ENCODE data around the gene PPP2R1B. TPM values are rescaled to one million over a fixed set of nuclear protein-coding genes. Genes with fewer than 3 reads are reported as not detected.

The PPP2R1B gene
- polyA plus RNA-seq, 4 donors = 9.5 to 38.4 (median 14.4) TPM

DNA sequence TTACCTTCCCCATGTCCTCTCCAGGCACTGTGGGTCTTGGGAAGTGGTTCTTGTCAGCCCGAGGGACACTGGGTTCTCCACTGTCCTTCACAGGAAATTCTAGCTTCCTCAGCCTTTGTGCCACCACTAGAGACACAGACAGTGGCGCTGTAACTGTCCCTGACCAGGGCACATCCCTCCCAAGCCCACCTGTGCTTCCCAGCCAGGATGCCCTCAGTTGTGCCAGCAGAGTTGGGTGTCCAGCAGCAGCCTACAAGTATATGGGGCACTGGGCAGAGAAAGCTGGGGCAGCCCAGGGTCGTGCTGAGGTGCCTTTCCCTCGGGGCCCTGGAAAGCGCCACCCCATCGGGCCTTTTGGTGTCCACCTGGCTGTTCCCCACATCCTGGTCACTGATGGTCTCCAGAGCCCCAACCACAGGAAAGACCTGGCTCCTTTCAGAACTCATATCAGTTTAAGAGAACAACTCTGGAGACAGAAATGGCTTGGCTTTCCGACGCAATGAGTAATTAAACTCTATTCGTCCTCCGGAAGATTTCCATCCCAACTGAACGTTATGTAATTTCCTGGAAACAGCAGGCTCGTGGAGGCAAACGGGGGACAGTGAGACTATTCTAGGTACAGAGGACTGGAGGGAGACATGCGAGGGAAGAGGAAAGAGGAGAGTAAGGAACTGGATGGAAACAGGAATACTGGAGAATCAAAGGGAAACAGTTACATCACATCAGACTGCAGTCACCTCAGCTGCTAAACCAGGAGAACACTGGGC lies 28.6 kb downstream of the PPP2R1B start:
- no peak for FAIRE-seq
- peaks cover 0 to 39% (median 0%) of the 10 kb centered on the region in 3 donors for H3K4me1 ChIP-seq (ENCODE audit: control insufficient read depth in 3 of 3, insufficient read depth in 2 of 3, low read depth in 1 of 3, low read length in 2 of 3)
- DNase-seq = no peak
- no peak overlapping the region for H3K4me3 ChIP-seq (ENCODE audit: low read depth in 1 of 3, low read length in 3 of 3)
- no peaks in the 10 kb centered on the region for H3K9me3 ChIP-seq (ENCODE audit: control insufficient read depth in 2 of 2, insufficient read depth in 1 of 2, low read depth in 1 of 2, low read length in 1 of 2)
- peaks cover 0 to 51% (median 5%) of the 10 kb centered on the region in 3 donors for H3K36me3 ChIP-seq (ENCODE audit: control insufficient read depth in 3 of 3, insufficient read depth in 2 of 3, low read depth in 1 of 3, low read length in 3 of 3)
- whole genome bisulfite sequencing, 3 donors = 71 to 82% (median 78%) methylated on average over 14 of the region's 14 CpGs
- no peaks in the 10 kb centered on the region for H3K27me3 ChIP-seq (ENCODE audit: control insufficient read depth in 3 of 3, insufficient read depth in 3 of 3, low read length in 3 of 3)
- H3K27ac ChIP-seq (ENCODE audit: low read depth in 1 of 3, low read length in 2 of 3) = peak overlapping the region in 2 of 3 donors; percentile 9 to 97

- H3K4me1 ChIP-seq (ENCODE audit: control insufficient read depth in 3 of 3, insufficient read depth in 2 of 3, low read depth in 1 of 3, low read length in 2 of 3) = peaks cover 0 to 41% (median 0%) of the 10 kb centered on the region in 3 donors
These were observed 29.4 kb downstream of the PPP2R1B start for GRCh38 chr11:111736621-111737443.

DNA sequence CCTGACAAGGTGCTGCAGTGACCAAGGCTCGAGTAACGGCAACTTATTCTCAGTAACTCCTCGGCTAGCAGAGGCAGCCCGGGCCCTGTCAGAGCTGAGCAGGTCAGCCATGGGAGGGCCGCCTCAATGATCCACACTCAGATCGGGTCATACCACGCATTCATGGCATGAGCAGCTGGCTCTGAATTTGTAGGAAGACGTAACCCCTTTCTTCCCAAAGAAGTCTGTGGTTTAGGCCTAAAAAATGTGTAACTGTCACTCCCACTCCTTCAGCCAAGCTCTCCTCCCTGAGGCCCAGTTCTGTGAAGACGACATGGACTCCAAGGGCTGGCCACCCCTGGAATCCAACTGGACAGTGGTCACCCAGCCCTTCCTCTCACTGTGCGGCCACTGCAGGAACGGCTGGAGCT lies 30.0 kb downstream of the PPP2R1B start:
- peak overlapping the region; percentile 35 to 97 (median 78) for H3K27ac ChIP-seq (ENCODE audit: low read depth in 1 of 3, low read length in 2 of 3)
- DNase-seq (no peak), FAIRE-seq (no peak)
- no peaks in the 10 kb centered on the region for H3K27me3 ChIP-seq (ENCODE audit: control insufficient read depth in 3 of 3, insufficient read depth in 3 of 3, low read length in 3 of 3)
- peaks cover 0 to 44% (median 0%) of the 10 kb centered on the region in 3 donors for H3K4me1 ChIP-seq (ENCODE audit: control insufficient read depth in 3 of 3, insufficient read depth in 2 of 3, low read depth in 1 of 3, low read length in 2 of 3)
- WGBS, 3 donors = 70 to 81% (median 75%) methylated on average over 11 of the region's 11 CpGs
- peaks cover 0 to 60% (median 2%) of the 10 kb centered on the region in 3 donors for H3K36me3 ChIP-seq (ENCODE audit: control insufficient read depth in 3 of 3, insufficient read depth in 2 of 3, low read depth in 1 of 3, low read length in 3 of 3)
- H3K4me3 ChIP-seq (ENCODE audit: low read depth in 1 of 3, low read length in 3 of 3) = no peak overlapping the region
- no peaks in the 10 kb centered on the region for H3K9me3 ChIP-seq (ENCODE audit: control insufficient read depth in 2 of 2, insufficient read depth in 1 of 2, low read depth in 1 of 2, low read length in 1 of 2)

More at GRCh38 chr11:111736621-111737443, 29.4 kb downstream of the PPP2R1B start:
- Histone ChIP-seq H3K4me3 (ENCODE audit: low read depth in 1 of 3, low read length in 3 of 3) (no peak overlapping the region), H3K27me3 (ENCODE audit: control insufficient read depth in 3 of 3, insufficient read depth in 3 of 3, low read length in 3 of 3) (no peaks in the 10 kb centered on the region), H3K9me3 (ENCODE audit: control insufficient read depth in 2 of 2, insufficient read depth in 1 of 2, low read depth in 1 of 2, low read length in 1 of 2) (no peaks in the 10 kb centered on the region), H3K27ac (ENCODE audit: low read depth in 1 of 3, low read length in 2 of 3) (peak overlapping the region; percentile 35 to 97 (median 78)), H3K36me3 (ENCODE audit: control insufficient read depth in 3 of 3, insufficient read depth in 2 of 3, low read depth in 1 of 3, low read length in 3 of 3) (peaks cover 0 to 56% (median 3%) of the 10 kb centered on the region in 3 donors)
- 79 to 87% (median 81%) methylated on average over 15 of the region's 15 CpGs for WGBS, 3 donors
- FAIRE-seq (no peak), DNase-seq (no peak)

- DNase-seq = peak; percentile 40 to 65
- no peak for FAIRE-seq
- peaks cover 0 to 45% (median 0%) of the 10 kb centered on the region in 3 donors for H3K4me1 ChIP-seq (ENCODE audit: control insufficient read depth in 3 of 3, insufficient read depth in 2 of 3, low read depth in 1 of 3, low read length in 2 of 3)
- H3K9me3 ChIP-seq (ENCODE audit: control insufficient read depth in 2 of 2, insufficient read depth in 1 of 2, low read depth in 1 of 2, low read length in 1 of 2) = no peaks in the 10 kb centered on the region
- 51 to 74% (median 72%) methylated on average over 18 to 19 of the region's 19 CpGs for WGBS, 3 donors
- peak overlapping the region in 1 of 3 donors; percentile 12 for H3K4me3 ChIP-seq (ENCODE audit: low read depth in 1 of 3, low read length in 3 of 3)
- peaks cover 0 to 58% (median under 1%) of the 10 kb centered on the region in 3 donors for H3K36me3 ChIP-seq (ENCODE audit: control insufficient read depth in 3 of 3, insufficient read depth in 2 of 3, low read depth in 1 of 3, low read length in 3 of 3)
- no peaks in the 10 kb centered on the region for H3K27me3 ChIP-seq (ENCODE audit: control insufficient read depth in 3 of 3, insufficient read depth in 3 of 3, low read length in 3 of 3)
- peak overlapping the region; percentile 35 to 97 (median 78) for H3K27ac ChIP-seq (ENCODE audit: low read depth in 1 of 3, low read length in 2 of 3)
These were observed 30.7 kb downstream of the PPP2R1B start for GRCh38 chr11:111735262-111736116.

- Histone ChIP-seq H3K4me3 (ENCODE audit: low read depth in 1 of 3, low read length in 3 of 3) (no peak overlapping the region), H3K9me3 (ENCODE audit: control insufficient read depth in 2 of 2, insufficient read depth in 1 of 2, low read depth in 1 of 2, low read length in 1 of 2) (no peaks in the 10 kb centered on the region), H3K36me3 (ENCODE audit: control insufficient read depth in 3 of 3, insufficient read depth in 2 of 3, low read depth in 1 of 3, low read length in 3 of 3) (peaks cover 0 to 58% (median 0%) of the 10 kb centered on the region in 3 donors), H3K4me1 (ENCODE audit: control insufficient read depth in 3 of 3, insufficient read depth in 2 of 3, low read depth in 1 of 3, low read length in 2 of 3) (peaks cover 0 to 49% (median 0%) of the 10 kb centered on the region in 3 donors), H3K27me3 (ENCODE audit: control insufficient read depth in 3 of 3, insufficient read depth in 3 of 3, low read length in 3 of 3) (no peaks in the 10 kb centered on the region), H3K27ac (ENCODE audit: low read depth in 1 of 3, low read length in 2 of 3) (peak overlapping the region; percentile 65 to 90 (median 65))
- WGBS, 3 donors = 59 to 90% (median 77%) methylated on average over 6 of the region's 6 CpGs
- FAIRE-seq (no peak), DNase-seq (no peak)
These were observed 31.3 kb downstream of the PPP2R1B start for GRCh38 chr11:111734954-111735261.

DNA sequence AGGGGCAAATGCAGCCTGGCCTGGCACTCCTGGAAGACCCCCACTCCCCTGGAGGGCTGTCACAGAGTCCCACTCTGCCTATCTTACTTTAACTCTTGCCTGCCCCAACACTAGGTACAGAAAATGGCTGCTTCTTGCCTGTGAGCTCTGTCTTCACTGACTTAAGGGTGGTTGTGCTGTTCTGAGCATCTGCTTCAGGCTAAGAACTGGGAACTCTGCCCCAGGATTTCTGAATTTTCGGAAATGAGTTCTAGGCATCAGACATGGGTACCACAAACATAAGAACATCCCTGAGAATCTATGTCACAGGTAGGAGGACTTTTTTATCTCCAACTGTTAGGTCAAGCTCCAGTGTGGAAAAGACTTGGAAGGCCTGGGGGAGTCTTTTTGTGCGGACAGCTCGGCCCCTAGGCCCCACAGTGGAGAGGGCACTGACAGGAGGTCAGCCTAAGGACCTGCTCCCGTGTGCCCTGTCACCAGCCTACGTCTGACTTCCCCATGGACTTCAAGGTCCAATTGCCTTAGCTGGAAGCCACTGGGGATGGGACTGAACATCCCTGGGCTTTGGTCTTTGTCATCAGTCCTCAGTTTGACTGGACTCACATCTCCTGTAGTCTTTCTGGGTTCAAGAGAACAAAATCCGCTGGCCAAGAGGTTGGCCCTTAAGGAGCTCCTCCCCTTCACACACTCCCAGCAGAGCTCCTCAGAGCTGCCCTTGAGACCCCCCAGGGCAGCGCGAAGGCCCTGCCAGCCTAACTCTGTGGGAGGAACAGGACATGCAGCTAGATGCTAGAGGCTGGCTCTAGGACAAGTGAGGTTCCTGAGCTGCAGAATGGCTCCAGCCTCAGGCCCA lies 31.9 kb downstream of the PPP2R1B start:
- H3K4me1 ChIP-seq (ENCODE audit: control insufficient read depth in 3 of 3, insufficient read depth in 2 of 3, low read depth in 1 of 3, low read length in 2 of 3) = peaks cover 0 to 54% (median 0%) of the 10 kb centered on the region in 3 donors
- FAIRE-seq = no peak
- WGBS, 3 donors = 66 to 84% (median 83%) methylated on average over 8 of the region's 8 CpGs

DNA sequence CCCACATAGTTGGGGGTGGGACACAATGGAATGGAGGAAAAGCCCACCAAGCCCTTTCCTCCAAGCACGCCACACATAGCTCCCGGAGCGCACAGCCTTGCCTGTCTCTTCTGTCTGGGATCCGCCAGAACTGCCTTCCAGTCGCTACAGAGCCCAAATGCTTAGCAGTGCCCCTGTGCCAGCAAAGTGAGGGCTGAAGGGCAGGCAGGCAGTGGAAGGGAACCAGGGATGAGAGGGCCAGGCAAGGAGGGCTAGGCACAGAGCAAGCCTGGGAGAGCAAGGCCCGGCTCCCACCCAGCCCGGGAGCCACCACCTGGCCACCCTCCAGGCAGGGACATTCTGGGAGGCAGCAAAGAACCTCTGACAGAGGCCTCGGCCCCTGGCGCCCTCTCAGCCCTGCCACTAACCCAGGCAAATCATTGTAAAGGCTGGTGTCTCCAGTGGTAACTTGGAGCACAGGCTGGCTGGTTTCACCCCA lies 32.5 kb downstream of the PPP2R1B start:
- Histone ChIP-seq H3K4me3 (ENCODE audit: low read depth in 1 of 3, low read length in 3 of 3) (no peak overlapping the region), H3K9me3 (ENCODE audit: control insufficient read depth in 2 of 2, insufficient read depth in 1 of 2, low read depth in 1 of 2, low read length in 1 of 2) (no peaks in the 10 kb centered on the region), H3K27ac (ENCODE audit: low read depth in 1 of 3, low read length in 2 of 3) (peak overlapping the region; percentile 22 to 90 (median 65)), H3K4me1 (ENCODE audit: control insufficient read depth in 3 of 3, insufficient read depth in 2 of 3, low read depth in 1 of 3, low read length in 2 of 3) (peaks cover 0 to 57% (median 0%) of the 10 kb centered on the region in 3 donors), H3K27me3 (ENCODE audit: control insufficient read depth in 3 of 3, insufficient read depth in 3 of 3, low read length in 3 of 3) (no peaks in the 10 kb centered on the region), H3K36me3 (ENCODE audit: control insufficient read depth in 3 of 3, insufficient read depth in 2 of 3, low read depth in 1 of 3, low read length in 3 of 3) (peaks cover 0 to 66% (median 0%) of the 10 kb centered on the region in 3 donors)
- FAIRE-seq (no peak), DNase-seq (no peak)
- WGBS, 3 donors = 67 to 83% (median 82%) methylated on average over 9 of the region's 9 CpGs

More for the DNA sequence above, 31.9 kb downstream of the PPP2R1B start:
- Histone ChIP-seq H3K4me3 (ENCODE audit: low read depth in 1 of 3, low read length in 3 of 3) (no peak overlapping the region), H3K27me3 (ENCODE audit: control insufficient read depth in 3 of 3, insufficient read depth in 3 of 3, low read length in 3 of 3) (no peaks in the 10 kb centered on the region), H3K9me3 (ENCODE audit: control insufficient read depth in 2 of 2, insufficient read depth in 1 of 2, low read depth in 1 of 2, low read length in 1 of 2) (no peaks in the 10 kb centered on the region), H3K36me3 (ENCODE audit: control insufficient read depth in 3 of 3, insufficient read depth in 2 of 3, low read depth in 1 of 3, low read length in 3 of 3) (peaks cover 0 to 62% (median 0%) of the 10 kb centered on the region in 3 donors), H3K27ac (ENCODE audit: low read depth in 1 of 3, low read length in 2 of 3) (peak overlapping the region; percentile 65 to 90 (median 65))
- DNase-seq = no peak

All from small intestine (tissue), 7 donors.